Activated T-helper 2 cell treated with anti-CD3 and anti-CD28 coated beads, Interferon-gamma antibody, Interleukin-2, Interleukin-4, amounts not matched to agents 10 μg/mL and 5 μg/mL and 100 μg/mL, durations not matched to agents 14 hours and 24 hours and 36 hours (primary cell): ENCODE data around the gene TNFRSF1A. TPM values are rescaled to one million over a fixed set of nuclear protein-coding genes. Genes with fewer than 3 reads are reported as not detected.
A peak's percentile ranks its signal among the peaks of the same experiment; 100 is the strongest.

Experiments
- DNase-seq: peaks from one replicate; pipeline ENCODE4 v3.0.0; 2021; ENCODE audit warnings: low spot score
- H3K27ac Mint-ChIP-seq: one replicate; pipeline ENCODE4 v1.8.0; 2021; ENCODE audit warnings: mixed read lengths
- H3K27me3 Mint-ChIP-seq: one replicate; pipeline ENCODE4 v1.8.0; 2021; ENCODE audit warnings: low read depth, mixed read lengths
- H3K36me3 Mint-ChIP-seq: one replicate; pipeline ENCODE4 v1.8.0; 2021; ENCODE audit warnings: low read depth, mixed read lengths
- H3K4me1 Mint-ChIP-seq: one replicate; pipeline ENCODE4 v1.8.0; 2021; ENCODE audit warnings: low read depth, mixed read lengths
- H3K4me3 Mint-ChIP-seq: one replicate; pipeline ENCODE4 v1.8.0; 2021; ENCODE audit warnings: low read depth, mild to moderate bottlenecking, moderate library complexity, mixed read lengths
- H3K9me3 Mint-ChIP-seq: one replicate; pipeline ENCODE4 v1.8.0; 2021; ENCODE audit warnings: mixed read lengths
- intact Hi-C: fragments of 100-400 bp; cut with micrococcal nuclease; formaldehyde crosslinking; loops from one replicate; pipeline ENCODE4 v1.15.1; 2023
- total RNA-seq: library from RNA; stranded (reverse); gene quantifications from 2 replicates; pipeline ENCODE4 v1.2.3, GENCODE V29; 2022

TNFRSF1A gene
- total RNA-seq, 1 donor from 2014 or later = 37.6 TPM

- H3K36me3 Mint-ChIP-seq = peaks cover 40% of the 10 kb centered on the region
- H3K4me3 Mint-ChIP-seq = no peak overlapping the region
- DNase-seq = no peak
- H3K27me3 Mint-ChIP-seq = no peaks in the 10 kb centered on the region
- no peaks in the 10 kb centered on the region for H3K9me3 Mint-ChIP-seq
- peaks cover 16% of the 10 kb centered on the region for H3K4me1 Mint-ChIP-seq
- intact Hi-C loops = no loop called here
- H3K27ac Mint-ChIP-seq = no peak overlapping the region
Observed at GRCh38 chr12:6328045-6328779, 13.7 kb downstream of the TNFRSF1A start.

- Mint-ChIP-seq H3K9me3 (no peaks in the 10 kb centered on the region), H3K4me1 (peaks cover 15% of the 10 kb centered on the region), H3K36me3 (peaks cover 32% of the 10 kb centered on the region), H3K4me3 (no peak overlapping the region), H3K27me3 (no peaks in the 10 kb centered on the region), H3K27ac (no peak overlapping the region)
- DNase-seq = no peak
- intact Hi-C loops = no loop called here
Observed at GRCh38 chr12:6327229-6328041, 14.4 kb downstream of the TNFRSF1A start.

- intact Hi-C loops = no loop called here
- no peak overlapping the region for H3K27ac Mint-ChIP-seq
Observed at GRCh38 chr12:6326316-6327228, 15.3 kb downstream of the TNFRSF1A start.

GRCh38 chr12:6324936-6325750, 16.7 kb downstream of the TNFRSF1A start:
- H3K27me3 Mint-ChIP-seq = no peaks in the 10 kb centered on the region
- H3K4me1 Mint-ChIP-seq = peaks cover 15% of the 10 kb centered on the region
- intact Hi-C loops = loop anchor here (5.0 kb wide), 1 partner anchor 37 kb away; no protein-coding TSS in a partner anchor
- no peak for DNase-seq
- peaks cover 13% of the 10 kb centered on the region for H3K36me3 Mint-ChIP-seq
- no peaks in the 10 kb centered on the region for H3K9me3 Mint-ChIP-seq
- H3K27ac Mint-ChIP-seq = no peak overlapping the region
- H3K4me3 Mint-ChIP-seq = no peak overlapping the region

More at GRCh38 chr12:6326316-6327228, 15.3 kb downstream of the TNFRSF1A start:
- Mint-ChIP-seq H3K9me3 (no peaks in the 10 kb centered on the region), H3K27me3 (no peaks in the 10 kb centered on the region), H3K4me1 (peaks cover 15% of the 10 kb centered on the region), H3K4me3 (no peak overlapping the region), H3K36me3 (peaks cover 27% of the 10 kb centered on the region)
- DNase-seq = no peak

- Mint-ChIP-seq H3K4me1 (peaks cover 15% of the 10 kb centered on the region), H3K27ac (peak overlapping the region; percentile 60), H3K36me3 (peaks cover 7% of the 10 kb centered on the region), H3K27me3 (peaks cover 5% of the 10 kb centered on the region), H3K9me3 (no peaks in the 10 kb centered on the region), H3K4me3 (no peak overlapping the region)
- intact Hi-C loops = loop anchor here (2.0 to 5.0 kb wide), 2 partner anchors 13 to 38 kb away; no protein-coding TSS in a partner anchor
- DNase-seq = no peak
Observed at GRCh38 chr12:6323995-6324711, 17.7 kb downstream of the TNFRSF1A start.

- peaks cover 8% of the 10 kb centered on the region for H3K27me3 Mint-ChIP-seq
- peak overlapping the region; percentile 45 for H3K4me3 Mint-ChIP-seq
- H3K4me1 Mint-ChIP-seq = peaks cover 19% of the 10 kb centered on the region
- intact Hi-C loops = loop anchor here (2.0 to 5.0 kb wide), 2 partner anchors 13 to 39 kb away; no protein-coding TSS in a partner anchor
- no peak for DNase-seq
- H3K9me3 Mint-ChIP-seq = no peaks in the 10 kb centered on the region
- H3K36me3 Mint-ChIP-seq = peaks cover 4% of the 10 kb centered on the region
- H3K27ac Mint-ChIP-seq = peak overlapping the region; percentile 60
Observed at GRCh38 chr12:6323340-6323994, 18.4 kb downstream of the TNFRSF1A start.

- no peaks in the 10 kb centered on the region for H3K9me3 Mint-ChIP-seq
- peaks cover 23% of the 10 kb centered on the region for H3K4me1 Mint-ChIP-seq
- no peak overlapping the region for H3K4me3 Mint-ChIP-seq
- H3K36me3 Mint-ChIP-seq = peaks cover 2% of the 10 kb centered on the region
- no peak for DNase-seq
- peaks cover 8% of the 10 kb centered on the region for H3K27me3 Mint-ChIP-seq
- intact Hi-C loops = loop anchor here (2.0 to 5.0 kb wide), 2 partner anchors 14 to 39 kb away; no protein-coding TSS in a partner anchor
- H3K27ac Mint-ChIP-seq = peak overlapping the region; percentile 1
Observed at GRCh38 chr12:6322969-6323339, 18.9 kb downstream of the TNFRSF1A start.

- no peak for DNase-seq
- intact Hi-C loops = loop anchor here (2.0 to 5.0 kb wide), 2 partner anchors 14 to 40 kb away; no protein-coding TSS in a partner anchor
- Mint-ChIP-seq H3K27ac (no peak overlapping the region), H3K9me3 (no peaks in the 10 kb centered on the region), H3K36me3 (peaks cover 2% of the 10 kb centered on the region), H3K27me3 (peaks cover 8% of the 10 kb centered on the region), H3K4me3 (no peak overlapping the region), H3K4me1 (peaks cover 27% of the 10 kb centered on the region)
Observed at GRCh38 chr12:6322352-6322751, 19.5 kb downstream of the TNFRSF1A start.

- Mint-ChIP-seq H3K4me3 (no peak overlapping the region), H3K27ac (no peak overlapping the region), H3K9me3 (no peaks in the 10 kb centered on the region), H3K4me1 (peaks cover 27% of the 10 kb centered on the region), H3K27me3 (peaks cover 8% of the 10 kb centered on the region), H3K36me3 (peaks cover 2% of the 10 kb centered on the region)
- intact Hi-C loops = loop anchor here (2.0 to 5.0 kb wide), 2 partner anchors 15 to 40 kb away; no protein-coding TSS in a partner anchor
- DNase-seq = no peak
Observed at GRCh38 chr12:6321905-6322304, 20.0 kb downstream of the TNFRSF1A start.

GRCh38 chr12:6319446-6319845, 22.4 kb downstream of the TNFRSF1A start:
- no peak for DNase-seq
- H3K36me3 Mint-ChIP-seq = no peaks in the 10 kb centered on the region
- no peak overlapping the region for H3K4me3 Mint-ChIP-seq
- H3K27ac Mint-ChIP-seq = no peak overlapping the region
- peaks cover 25% of the 10 kb centered on the region for H3K4me1 Mint-ChIP-seq
- H3K27me3 Mint-ChIP-seq = peaks cover 8% of the 10 kb centered on the region
- no peaks in the 10 kb centered on the region for H3K9me3 Mint-ChIP-seq
- intact Hi-C loops = no loop called here

- peaks cover 18% of the 10 kb centered on the region for H3K4me1 Mint-ChIP-seq
- intact Hi-C loops = no loop called here
- no peak overlapping the region for H3K4me3 Mint-ChIP-seq
- H3K27ac Mint-ChIP-seq = peak overlapping the region; percentile 16
- no peak for DNase-seq
- peaks cover 8% of the 10 kb centered on the region for H3K27me3 Mint-ChIP-seq
- H3K9me3 Mint-ChIP-seq = no peaks in the 10 kb centered on the region
- no peaks in the 10 kb centered on the region for H3K36me3 Mint-ChIP-seq
Observed at GRCh38 chr12:6318440-6318879, 23.4 kb downstream of the TNFRSF1A start.
